Posterior cingulate gyrus (tissue), 11 donors: ENCODE measurements around the gene HSPA1B.
"Not testable (repeated sequence)": the region's sequence is repeated elsewhere in the genome, so short reads cannot be mapped to it uniquely, and the experiment has no call there.

Experiments used
- DNase-seq, 10 donors: peaks; one replicate each; pipeline versions ENCODE4 v3.0.0 to v3.0.0-alpha.2; 2020 to 2021; ENCODE audit warnings: mixed read lengths in 3 of 10
- intact Hi-C: fragments of 100-400 bp; cut with DNase I; formaldehyde crosslinking; loops from one replicate; pipeline ENCODE4 v1.15.1; 2023

The HSPA1B gene

GRCh38 chr6:31795616-31796298, 31.8 kb upstream of the HSPA1B start, which contains the start of gene VARS1:
Gene VARS1 (minus strand): TSS chr6:31795752. CDS start chr6:31795217, 535 bp downstream.
- intact Hi-C loops = loop anchor here (5.0 to 10.0 kb wide), 4 partner anchors 37 to 251 kb away; partner anchors contain the start of genes ABHD16A, ATP6V1G2, CLIC1 and DDX39B
- peak; percentile 77 to 98 (median 87) for DNase-seq

GRCh38 chr6:31796993-31797385, 30.5 kb upstream of the HSPA1B start:
- intact Hi-C loops = loop anchor here (5.0 to 10.0 kb wide), 4 partner anchors 35 to 252 kb away; partner anchors contain the start of genes ABHD16A, ATP6V1G2, CLIC1 and DDX39B
- DNase-seq = peak in 1 of 10 donors; percentile 3

DNA sequence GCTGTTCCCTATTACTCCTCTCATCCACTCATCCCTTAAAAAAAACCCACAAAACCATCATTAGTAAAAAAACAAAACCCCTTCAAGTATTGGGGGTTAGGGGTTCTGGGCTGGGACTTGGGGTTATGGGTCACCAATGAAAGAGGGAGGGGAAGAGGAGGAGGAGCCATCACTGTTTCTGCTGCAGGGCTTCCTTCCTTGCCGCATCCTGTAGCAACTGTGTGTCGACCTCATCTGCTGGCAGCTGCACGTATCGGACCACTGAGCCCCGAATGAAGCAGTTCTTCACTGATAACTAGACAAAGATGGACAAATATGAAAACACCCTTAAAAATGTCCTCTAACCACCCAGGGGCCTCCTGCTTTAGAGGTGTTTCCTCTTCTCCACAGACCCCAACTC, 29.9 kb upstream of the HSPA1B start:
- intact Hi-C loops = loop anchor here (5.0 to 10.0 kb wide), 4 partner anchors 35 to 253 kb away; partner anchors contain the start of genes ABHD16A, ATP6V1G2, CLIC1 and DDX39B
- DNase-seq = peak in 2 of 10 donors; percentile 6 to 15

DNA sequence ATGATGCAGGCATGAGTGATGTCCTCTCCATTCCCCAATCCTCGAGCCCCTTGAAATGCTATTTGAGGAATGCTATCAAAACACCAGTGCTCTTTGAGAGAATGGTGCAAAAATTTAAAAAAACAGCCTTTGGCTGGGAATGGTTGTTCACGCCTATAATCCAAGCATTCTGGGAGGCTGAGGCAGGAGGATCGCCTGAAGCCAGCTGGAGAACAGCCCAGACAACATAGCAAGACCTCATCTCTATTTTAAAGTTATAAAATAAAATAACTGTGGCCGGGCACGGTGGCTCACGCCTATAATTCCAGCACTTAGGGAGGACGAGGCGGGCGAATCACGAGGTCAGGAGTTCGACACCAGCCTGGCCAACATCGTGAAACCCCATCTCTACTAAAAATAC, 27.8 kb upstream of the HSPA1B start:
- intact Hi-C loops = loop anchor here (5.0 to 10.0 kb wide), 4 partner anchors 33 to 255 kb away; partner anchors contain the start of genes ABHD16A, ATP6V1G2, CLIC1 and DDX39B
- peak in 2 of 10 donors; percentile 8 to 49 for DNase-seq

DNA sequence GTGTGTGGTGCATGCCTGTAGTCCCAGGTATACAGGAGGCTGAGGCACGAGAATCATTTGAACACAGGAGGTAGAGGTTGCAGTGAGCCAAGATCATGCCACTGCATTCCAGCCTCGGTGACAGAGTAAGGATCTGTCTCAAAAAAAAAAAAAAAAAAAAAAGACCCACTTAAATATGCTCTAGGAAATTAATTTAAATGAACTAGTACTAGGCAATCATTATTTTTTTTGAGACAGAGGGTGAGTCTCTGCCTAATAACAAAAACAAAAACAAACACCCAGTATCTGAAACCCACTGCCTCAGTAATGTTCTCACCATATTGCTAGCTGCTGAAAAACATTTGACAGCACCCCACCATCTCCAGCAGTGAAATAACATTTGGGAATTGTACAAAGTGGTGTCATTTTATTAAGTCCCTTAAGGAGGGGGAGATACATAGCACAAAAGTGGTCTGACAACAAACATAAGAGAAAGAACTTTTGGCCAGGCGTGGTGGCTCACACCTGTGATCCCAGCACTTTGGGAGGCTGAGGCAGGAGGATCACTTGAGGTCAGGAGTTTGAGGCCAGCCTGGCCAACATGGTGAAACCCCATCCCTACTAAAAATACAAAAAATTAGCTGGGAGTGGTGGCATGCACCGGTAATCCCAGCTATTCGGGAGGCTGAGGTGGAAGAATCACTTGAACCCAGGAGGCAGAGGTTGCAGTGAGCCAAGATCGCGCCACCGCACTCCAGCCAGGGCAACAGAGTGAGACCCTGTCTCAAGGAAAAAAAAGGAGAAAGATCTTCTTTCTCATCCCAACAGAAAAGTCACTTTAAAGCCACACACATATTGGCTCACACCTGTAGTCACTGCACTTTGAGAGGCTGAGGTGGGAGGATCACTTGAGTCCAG, 26.3 kb upstream of the HSPA1B start:
- intact Hi-C loops, DNase-seq: not testable (repeated sequence)

DNA sequence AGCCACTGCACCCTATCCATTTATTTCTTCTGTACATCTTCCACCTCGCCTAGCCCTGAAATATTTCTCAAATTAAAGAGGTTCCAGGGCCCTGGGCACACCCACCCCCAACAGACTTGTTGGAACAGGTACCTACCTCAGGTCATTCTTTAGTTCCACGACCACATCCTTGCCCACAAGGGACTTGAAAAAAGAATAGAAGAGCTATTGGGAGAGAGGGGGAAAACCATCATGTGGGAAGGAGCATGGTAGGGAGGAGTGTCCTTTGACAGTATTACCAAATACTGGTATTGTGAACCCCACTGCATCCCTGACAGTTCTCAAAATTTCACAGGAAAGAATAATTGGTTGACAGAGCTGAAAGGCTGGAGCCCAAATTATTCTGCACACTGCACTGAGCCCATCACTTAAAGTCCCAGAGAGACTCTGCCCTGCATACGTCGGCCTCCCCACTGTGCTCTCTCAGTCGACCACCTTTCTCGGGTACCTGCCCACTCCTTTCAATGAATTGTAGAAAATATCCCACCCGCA, 21.5 kb upstream of the HSPA1B start:
- intact Hi-C loops = no loop called here
- no peak for DNase-seq

GRCh38 chr6:31806470-31807272, 20.9 kb upstream of the HSPA1B start, which contains the start of gene LSM2:
Gene LSM2 (minus strand): TSS chr6:31806966. CDS start chr6:31806757, 209 bp downstream.
- intact Hi-C loops = no loop called here
- peak; percentile 95 to 99 (median 97) for DNase-seq

GRCh38 chr6:31808599-31808998, 18.9 kb upstream of the HSPA1B start:
- DNase-seq = peak in 1 of 10 donors; percentile 6
- intact Hi-C loops = not testable (repeated sequence)

- intact Hi-C loops = no loop called here
- peak in 1 of 10 donors; percentile 36 for DNase-seq
Observed at GRCh38 chr6:31811645-31812044, 15.9 kb upstream of the HSPA1B start.

- DNase-seq = peak in 1 of 10 donors; percentile 55
- intact Hi-C loops = no loop called here
Observed at GRCh38 chr6:31813465-31813849, 14.1 kb upstream of the HSPA1B start.

- intact Hi-C loops = no loop called here
Observed at GRCh38 chr6:31814677-31815024, 12.9 kb upstream of the HSPA1B start.

DNA sequence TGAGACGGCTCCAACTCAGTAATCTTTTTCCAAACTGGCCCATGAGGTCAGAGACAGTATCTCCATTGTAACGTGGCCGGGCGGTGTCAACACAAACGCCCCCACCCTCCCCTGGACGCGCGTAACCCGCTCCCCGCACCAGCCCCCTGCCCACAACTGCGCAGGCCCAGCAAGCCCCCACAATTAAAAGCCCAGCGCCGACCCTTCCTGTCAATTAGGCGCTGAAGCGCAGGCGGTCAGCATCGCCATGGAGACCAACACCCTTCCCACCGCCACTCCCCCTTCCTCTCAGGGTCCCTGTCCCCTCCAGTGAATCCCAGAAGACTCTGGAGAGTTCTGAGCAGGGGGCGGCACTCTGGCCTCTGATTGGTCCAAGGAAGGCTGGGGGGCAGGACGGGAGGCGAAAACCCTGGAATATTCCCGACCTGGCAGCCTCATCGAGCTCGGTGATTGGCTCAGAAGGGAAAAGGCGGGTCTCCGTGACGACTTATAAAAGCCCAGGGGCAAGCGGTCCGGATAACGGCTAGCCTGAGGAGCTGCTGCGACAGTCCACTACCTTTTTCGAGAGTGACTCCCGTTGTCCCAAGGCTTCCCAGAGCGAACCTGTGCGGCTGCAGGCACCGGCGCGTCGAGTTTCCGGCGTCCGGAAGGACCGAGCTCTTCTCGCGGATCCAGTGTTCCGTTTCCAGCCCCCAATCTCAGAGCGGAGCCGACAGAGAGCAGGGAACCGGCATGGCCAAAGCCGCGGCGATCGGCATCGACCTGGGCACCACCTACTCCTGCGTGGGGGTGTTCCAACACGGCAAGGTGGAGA, 12.3 kb upstream of the HSPA1B start, which contains the start of the genes HSPA1A and HSPA1L:
Gene HSPA1A (plus strand): TSS at position 519 of the 814 bp plus-strand sequence. CDS start 214 bp downstream, at position 733.
Gene HSPA1L (minus strand): TSS at position 259 of the 814 bp plus-strand sequence. CDS start 3,311 bp downstream, outside the sequence.
- intact Hi-C loops = no loop called here
- peak; percentile 93 to 99 (median 95) for DNase-seq

More at GRCh38 chr6:31814677-31815024, 12.9 kb upstream of the HSPA1B start:
- DNase-seq = peak; percentile 85 to 98 (median 92)

DNA sequence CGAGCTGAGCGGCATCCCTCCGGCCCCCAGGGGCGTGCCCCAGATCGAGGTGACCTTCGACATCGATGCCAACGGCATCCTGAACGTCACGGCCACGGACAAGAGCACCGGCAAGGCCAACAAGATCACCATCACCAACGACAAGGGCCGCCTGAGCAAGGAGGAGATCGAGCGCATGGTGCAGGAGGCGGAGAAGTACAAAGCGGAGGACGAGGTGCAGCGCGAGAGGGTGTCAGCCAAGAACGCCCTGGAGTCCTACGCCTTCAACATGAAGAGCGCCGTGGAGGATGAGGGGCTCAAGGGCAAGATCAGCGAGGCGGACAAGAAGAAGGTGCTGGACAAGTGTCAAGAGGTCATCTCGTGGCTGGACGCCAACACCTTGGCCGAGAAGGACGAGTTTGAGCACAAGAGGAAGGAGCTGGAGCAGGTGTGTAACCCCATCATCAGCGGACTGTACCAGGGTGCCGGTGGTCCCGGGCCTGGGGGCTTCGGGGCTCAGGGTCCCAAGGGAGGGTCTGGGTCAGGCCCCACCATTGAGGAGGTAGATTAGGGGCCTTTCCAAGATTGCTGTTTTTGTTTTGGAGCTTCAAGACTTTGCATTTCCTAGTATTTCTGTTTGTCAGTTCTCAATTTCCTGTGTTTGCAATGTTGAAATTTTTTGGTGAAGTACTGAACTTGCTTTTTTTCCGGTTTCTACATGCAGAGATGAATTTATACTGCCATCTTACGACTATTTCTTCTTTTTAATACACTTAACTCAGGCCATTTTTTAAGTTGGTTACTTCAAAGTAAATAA, 10.2 kb upstream of the HSPA1B start:
- intact Hi-C loops = not testable (repeated sequence)
- DNase-seq = peak in 2 of 10 donors; percentile 70 to 78

DNA sequence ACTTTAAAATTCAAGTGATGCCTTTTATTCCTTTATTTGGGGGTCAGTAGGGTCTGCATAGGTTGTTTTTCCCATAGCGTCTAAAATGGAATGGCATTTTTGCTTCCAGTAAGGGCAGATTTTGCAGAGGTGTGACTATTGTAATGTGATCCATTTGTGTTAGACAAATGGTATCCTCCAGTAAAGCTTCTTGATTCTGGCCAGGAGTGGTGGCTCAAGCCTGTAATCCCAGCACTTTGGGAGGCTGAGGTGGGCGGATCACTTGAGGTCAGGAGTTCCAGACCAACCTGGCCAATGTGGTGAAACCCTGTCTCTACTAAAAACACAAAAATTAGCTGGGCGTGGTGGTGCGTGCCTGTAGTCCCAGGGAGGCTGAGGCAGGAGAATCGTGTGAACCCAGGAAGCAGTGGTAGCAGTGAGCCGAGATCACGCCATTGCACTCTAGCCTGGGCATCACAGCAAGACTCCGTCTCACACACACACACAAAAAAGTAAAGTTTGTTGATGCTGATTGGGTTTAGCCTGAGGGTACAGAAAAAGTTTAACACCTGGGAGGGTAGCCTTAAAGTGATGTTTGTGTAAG, 9.5 kb upstream of the HSPA1B start:
- peak in 2 of 10 donors; percentile 56 to 63 for DNase-seq
- intact Hi-C loops = not testable (repeated sequence)

DNA sequence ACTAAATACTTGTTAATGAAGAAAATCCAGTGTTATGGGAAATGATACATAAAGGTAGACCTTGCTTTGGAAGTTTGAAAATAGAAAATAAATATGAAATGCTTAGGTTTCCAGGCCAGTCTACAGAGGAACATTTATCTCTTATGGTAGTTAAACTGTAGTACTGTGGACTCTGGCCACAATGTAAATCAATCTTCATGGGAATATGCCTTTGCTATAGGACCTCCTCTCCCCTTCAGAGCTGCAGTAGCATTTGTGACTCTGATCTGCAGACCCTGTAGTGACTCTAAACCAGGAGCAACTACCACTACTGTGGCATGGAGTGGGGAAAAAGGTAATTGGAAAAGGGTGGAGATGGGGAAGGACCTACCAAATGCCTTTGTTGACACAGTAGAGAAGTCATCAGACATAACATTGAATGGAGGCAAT, 7.7 kb upstream of the HSPA1B start:
- no peak for DNase-seq
- intact Hi-C loops = no loop called here

DNA sequence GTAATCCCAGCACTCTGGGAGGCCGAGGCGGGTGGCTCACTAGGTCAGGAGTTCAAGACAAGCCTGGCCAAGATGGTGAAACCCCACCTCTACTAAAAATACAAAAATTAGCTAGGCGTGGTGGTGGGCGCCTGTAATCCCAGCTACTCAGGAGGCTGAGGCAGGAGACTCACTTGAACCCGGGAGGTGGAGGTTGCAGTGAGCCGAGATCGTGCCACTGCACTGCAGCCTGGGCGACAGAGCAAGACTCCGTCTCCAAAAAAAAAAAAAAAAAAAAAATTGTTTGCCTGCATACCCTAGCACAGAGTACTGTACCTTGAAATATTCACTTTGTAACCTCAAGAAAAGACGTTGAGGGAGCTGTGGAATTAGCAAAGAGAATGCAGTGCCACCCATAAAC, 7.1 kb upstream of the HSPA1B start:
- peak in 1 of 10 donors; percentile 33 for DNase-seq
- intact Hi-C loops = not testable (repeated sequence)
